ENCODE data around the gene ACTA2.

Gene ACTA2

GRCh38 chr10:88886557-88886956, 66.0 kb downstream of the ACTA2 start:
- H4K20me1 ChIP-seq (ENCODE audit: insufficient read depth, low read length) = no peaks in the 10 kb centered on the region
- no peaks in the 10 kb centered on the region for H3K27me3 ChIP-seq (ENCODE audit: insufficient read depth, low read length)
- TF ChIP-seq CTCF (IDR thresholded peaks at IDR 0.05; ENCODE audit: low read length) = no peak
- TF ChIP-seq EZH2 (IDR thresholded peaks at IDR 0.05; ENCODE audit: borderline replicate concordance, low read length) = no peak
- H3K9me3 ChIP-seq (ENCODE audit: low read length) = no peaks in the 10 kb centered on the region
- H3K4me3 ChIP-seq (ENCODE audit: low read depth, low read length, poor library complexity, severe bottlenecking) = peak overlapping the region; percentile 28
- H3K9me2 ChIP-seq (ENCODE audit: low read depth, low read length) = no peaks in the 10 kb centered on the region
- H3K4me1 ChIP-seq (ENCODE audit: insufficient read depth, low read length, severe bottlenecking) = peaks cover 78% of the 10 kb centered on the region
- peak overlapping the region; percentile 27; the same call in 1 of the 2 replicates for H3K9ac ChIP-seq (ENCODE audit: low read length)
- H3K27ac ChIP-seq (ENCODE audit: low read depth, low read length, poor library complexity, severe bottlenecking) = peak overlapping the region; percentile 57
- no peak overlapping the region for H2AFZ ChIP-seq (ENCODE audit: low read length)
- peaks cover 43% of the 10 kb centered on the region for H3K79me2 ChIP-seq (ENCODE audit: insufficient read depth, low read length)
- peak overlapping the region; percentile 58 for H3K4me2 ChIP-seq (ENCODE audit: low read length)
- H3K36me3 ChIP-seq (ENCODE audit: insufficient read depth, low read length) = no peaks in the 10 kb centered on the region
- H3F3A ChIP-seq (ENCODE audit: insufficient read depth, low read length) = no peaks in the 10 kb centered on the region
